Smooth muscle cell (in vitro differentiated cells): Measurements from ENCODE around the gene TNN. TPM values are rescaled to one million over a fixed set of nuclear protein-coding genes. Genes with fewer than 3 reads are reported as not detected.

Experiments used
- DNase-seq: peaks from one replicate; lab custom pipeline; 2025; ENCODE audit not compliant: unreplicated experiment; lab: John Stamatoyannopoulos, UW
- H2AFZ ChIP-seq: fragments of 200-600 bp; sonication (generic); 2 replicates; pipeline ENCODE4 v1.6.0; 2016; ENCODE audit warnings: antibody characterized with exemption, low read depth, mild to moderate bottlenecking
- H3F3A ChIP-seq: fragments of 200-600 bp; sonication (generic); 2 replicates; pipeline ENCODE4 v1.6.0; 2017; ENCODE audit warnings: antibody characterized with exemption, low read depth
- H3K27ac ChIP-seq: fragments of 200-600 bp; sonication (generic); 2 replicates; pipeline ENCODE4 v1.5.1; 2016; ENCODE audit warnings: low read depth, mild to moderate bottlenecking
- H3K27me3 ChIP-seq: fragments of 200-600 bp; sonication (generic); 2 replicates; pipeline ENCODE4 v1.6.1; 2016; ENCODE audit warnings: low read depth, mild to moderate bottlenecking
- H3K36me3 ChIP-seq: fragments of 200-600 bp; sonication (generic); 2 replicates; pipeline ENCODE4 v1.5.1; 2016; ENCODE audit warnings: low read depth
- H3K4me1 ChIP-seq: fragments of 200-600 bp; sonication (generic); 2 replicates; pipeline ENCODE4 v1.5.1; 2016; ENCODE audit warnings: low read depth
- H3K4me2 ChIP-seq: fragments of 200-600 bp; sonication (generic); 2 replicates; pipeline ENCODE4 v1.6.0; 2016; ENCODE audit warnings: mild to moderate bottlenecking
- H3K4me3 ChIP-seq: fragments of 200-600 bp; sonication (generic); 2 replicates; pipeline ENCODE4 v1.5.1; 2016; ENCODE audit warnings: mild to moderate bottlenecking
- H3K79me2 ChIP-seq: fragments of 200-600 bp; sonication (generic); 2 replicates; pipeline ENCODE4 v1.6.0; 2016; ENCODE audit warnings: low read depth, mild to moderate bottlenecking
- H3K9ac ChIP-seq: fragments of 200-600 bp; sonication (generic); 2 replicates; pipeline ENCODE4 v1.6.0; 2016; ENCODE audit warnings: low read depth
- H3K9me3 ChIP-seq: fragments of 200-600 bp; sonication (generic); replicated peaks from 2 replicates; pipeline ENCODE4 v1.5.1; 2016; ENCODE audit warnings: low read depth
- H4K20me1 ChIP-seq: fragments of 200-600 bp; sonication (generic); 2 replicates; pipeline ENCODE4 v1.6.0; 2016; ENCODE audit warnings: low read depth
- CTCF ChIP-seq: fragments of 200-600 bp; sonication (generic); IDR thresholded peaks from 2 replicates; pipeline ENCODE4 v1.5.1; 2017; ENCODE audit warnings: borderline replicate concordance, mild to moderate bottlenecking, antibody characterized with exemption; ENCODE audit not compliant: insufficient read depth, poor library complexity, severe bottlenecking
- WGBS: methylation state at CpG from one replicate; pipeline ENCODE4 v1.1.7; 2016; ENCODE audit warnings: low lambda C conversion rate; 5-methylcytosine and 5-hydroxymethylcytosine counted together
- polyA plus RNA-seq: library from polyadenylated mRNA; unstranded; fragments of >200 nt; fragmentation: Nextera tagmentation; extraction: Ambion mirVana; gene quantifications from 2 replicates; pipeline ENCODE4 v1.2.1, GENCODE V29; 2016
- total RNA-seq: library from RNA; depleted of rRNA; stranded (reverse); fragments of >200 nt; gene quantifications from 2 replicates; pipeline ENCODE4 v1.2.3, GENCODE V29; 2014

Gene TNN
- total and polyA plus RNA-seq, 2 experiments from 2014 or later = 0.72 to 0.86 TPM

- 92% methylated on average over 2 of the region's 2 CpGs for WGBS
- no peaks in the 10 kb centered on the region for H3K4me1 ChIP-seq
- no peak overlapping the region for H3K4me2 ChIP-seq
- H3K9me3 ChIP-seq = no peaks in the 10 kb centered on the region
- H3F3A ChIP-seq = no peaks in the 10 kb centered on the region
- H4K20me1 ChIP-seq = no peaks in the 10 kb centered on the region
- TF ChIP-seq CTCF = no peak
- no peak overlapping the region for H3K4me3 ChIP-seq
- no peak overlapping the region for H3K9ac ChIP-seq
- H3K79me2 ChIP-seq = no peaks in the 10 kb centered on the region
- H3K27me3 ChIP-seq = peaks cover 11% of the 10 kb centered on the region
- H3K27ac ChIP-seq = no peak overlapping the region
- H2AFZ ChIP-seq = no peak overlapping the region
- H3K36me3 ChIP-seq = no peaks in the 10 kb centered on the region
- no peak for DNase-seq
Measured at GRCh38 chr1:175157200-175157599, 89.6 kb downstream of the TNN start.

- Histone ChIP-seq H3K9me3 (no peaks in the 10 kb centered on the region), H3K79me2 (no peaks in the 10 kb centered on the region), H3K4me3 (no peak overlapping the region), H4K20me1 (no peaks in the 10 kb centered on the region), H3K9ac (no peak overlapping the region), H3K36me3 (no peaks in the 10 kb centered on the region), H3K27me3 (peaks cover 1% of the 10 kb centered on the region), H3F3A (no peaks in the 10 kb centered on the region), H3K27ac (no peak overlapping the region), H2AFZ (no peak overlapping the region), H3K4me2 (no peak overlapping the region), H3K4me1 (no peaks in the 10 kb centered on the region)
- DNase-seq = no peak
- TF ChIP-seq CTCF = no peak
- WGBS = 71% methylated on average over 6 of the region's 6 CpGs
Measured at GRCh38 chr1:175158170-175158591, 90.5 kb downstream of the TNN start.

- H3K4me1 ChIP-seq = no peaks in the 10 kb centered on the region
- no peaks in the 10 kb centered on the region for H3K36me3 ChIP-seq
- H3K79me2 ChIP-seq = no peaks in the 10 kb centered on the region
- no peaks in the 10 kb centered on the region for H3F3A ChIP-seq
- 91% methylated on average over 4 of the region's 4 CpGs for WGBS
- no peak overlapping the region for H3K27ac ChIP-seq
- DNase-seq = no peak
- H3K27me3 ChIP-seq = no peaks in the 10 kb centered on the region
- no peak overlapping the region for H2AFZ ChIP-seq
- H4K20me1 ChIP-seq = no peaks in the 10 kb centered on the region
- H3K4me2 ChIP-seq = no peak overlapping the region
- no peak for TF ChIP-seq CTCF
- H3K4me3 ChIP-seq = no peak overlapping the region
- H3K9me3 ChIP-seq = no peaks in the 10 kb centered on the region
- H3K9ac ChIP-seq = no peak overlapping the region
Measured at GRCh38 chr1:175162955-175163354, 95.3 kb downstream of the TNN start.

GRCh38 chr1:175163702-175164101, 96.1 kb downstream of the TNN start:
- no peak overlapping the region for H3K4me2 ChIP-seq
- WGBS = 86% methylated on average over 4 of the region's 4 CpGs

More at GRCh38 chr1:175163702-175164101, 96.1 kb downstream of the TNN start:
- Histone ChIP-seq H3F3A (no peaks in the 10 kb centered on the region), H3K36me3 (no peaks in the 10 kb centered on the region), H3K79me2 (no peaks in the 10 kb centered on the region), H3K9me3 (no peaks in the 10 kb centered on the region), H3K9ac (no peak overlapping the region), H2AFZ (no peak overlapping the region), H3K27me3 (no peaks in the 10 kb centered on the region), H3K27ac (no peak overlapping the region), H3K4me3 (no peak overlapping the region), H3K4me1 (no peaks in the 10 kb centered on the region), H4K20me1 (no peaks in the 10 kb centered on the region)
- TF ChIP-seq CTCF = no peak
- no peak for DNase-seq
